Measurements from ENCODE around the gene RBM23.

RBM23 gene

DNA sequence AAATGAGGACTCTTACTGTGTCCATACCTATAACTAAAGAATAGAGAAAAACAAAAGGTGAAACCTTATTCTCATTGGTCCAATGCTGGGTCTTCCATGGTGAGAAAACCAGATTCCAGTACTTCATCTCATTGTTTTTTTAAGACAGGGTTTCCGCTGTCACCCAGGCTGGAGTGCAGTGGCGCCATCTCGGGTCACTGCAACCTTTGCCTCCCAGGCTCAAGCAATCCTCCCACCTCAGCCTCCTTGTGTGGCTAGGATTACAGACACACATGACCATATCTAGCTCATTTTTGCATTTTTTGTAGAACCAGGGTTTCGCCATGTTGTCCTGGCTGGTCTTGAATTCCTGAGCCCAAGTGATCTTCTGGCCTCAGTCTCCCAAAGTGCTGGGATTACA lies 13.3 kb downstream of the RBM23 start:
- no CpG with 5 or more reads among the region's 4 CpGs for WGBS, 2 donors (ENCODE audit: extremely low coverage in 2 of 2, insufficient read length in 2 of 2, insufficient replicate concordance in 1 of 2)
- H3K36me3 ChIP-seq (replicated peaks in 1 of 2; ENCODE audit: control insufficient read depth in 2 of 2, insufficient read depth in 2 of 2, low read length in 2 of 2), result peaks cover 50 to 98% of the 10 kb centered on the region in 2 donors

GRCh38 chr14:22903742-22904087 lies 15.2 kb downstream of the RBM23 start:
- Histone ChIP-seq H2BK120ac (ENCODE audit: low read depth, low read length) (no peak overlapping the region), H3K4me3 (ENCODE audit: low read length in 2 of 2) (no peak overlapping the region), H3K18ac (ENCODE audit: low read length) (no peak overlapping the region), H3K79me1 (ENCODE audit: low read depth, low read length) (no peaks in the 10 kb centered on the region), H3K4me2 (ENCODE audit: insufficient read depth, low read length, poor library complexity, severe bottlenecking) (no peak overlapping the region), H3K27me3 (ENCODE audit: control insufficient read depth in 3 of 3, insufficient read depth in 3 of 3, low read depth in 1 of 3, low read length in 3 of 3) (no peaks in the 10 kb centered on the region), H2BK15ac (ENCODE audit: low read length) (no peak overlapping the region), H3K23ac (ENCODE audit: low read depth, low read length, poor library complexity) (no peak overlapping the region), H2AFZ (ENCODE audit: low read length) (no peak overlapping the region), H4K91ac (ENCODE audit: low read depth, low read length, poor library complexity) (no peak overlapping the region), H2AK5ac (ENCODE audit: low read depth, low read length) (no peak overlapping the region), H2BK12ac (ENCODE audit: low read length) (no peak overlapping the region), H3K36me3 (replicated peaks in 1 of 2; ENCODE audit: control insufficient read depth in 2 of 2, insufficient read depth in 2 of 2, low read length in 2 of 2) (peaks cover 48 to 98% of the 10 kb centered on the region in 2 donors), H3K9ac (ENCODE audit: low read depth, low read length, poor library complexity) (no peak overlapping the region), H4K8ac (ENCODE audit: low read depth, low read length) (no peak overlapping the region), H3K4me1 (ENCODE audit: control insufficient read depth in 2 of 2, insufficient read depth in 1 of 2, low read depth in 1 of 2, low read length in 2 of 2) (peaks cover 0 to 4% of the 10 kb centered on the region in 2 donors), H3K4ac (ENCODE audit: low read length) (no peak overlapping the region), H3K14ac (ENCODE audit: low read length) (no peak overlapping the region), H2BK5ac (ENCODE audit: low read length) (no peak overlapping the region), H3K9me3 (replicated peaks in 1 of 2; ENCODE audit: control insufficient read depth in 2 of 2, insufficient read depth in 1 of 2, low read depth in 1 of 2, low read length in 2 of 2) (no peaks in the 10 kb centered on the region), H3K27ac (replicated peaks; ENCODE audit: low read length) (no peak overlapping the region)
- no peak for DNase-seq (ENCODE audit: low spot score)
- no CpG with 5 or more reads among the region's 2 CpGs for WGBS, 2 donors (ENCODE audit: extremely low coverage in 2 of 2, insufficient read length in 2 of 2, insufficient replicate concordance in 1 of 2)

More for the DNA sequence above, 13.3 kb downstream of the RBM23 start:
- Histone ChIP-seq H2BK15ac (ENCODE audit: low read length) (no peak overlapping the region), H3K9ac (ENCODE audit: low read depth, low read length, poor library complexity) (no peak overlapping the region), H3K27me3 (ENCODE audit: control insufficient read depth in 3 of 3, insufficient read depth in 3 of 3, low read depth in 1 of 3, low read length in 3 of 3) (no peaks in the 10 kb centered on the region), H4K8ac (ENCODE audit: low read depth, low read length) (no peak overlapping the region), H2BK5ac (ENCODE audit: low read length) (no peak overlapping the region), H4K91ac (ENCODE audit: low read depth, low read length, poor library complexity) (no peak overlapping the region), H3K4me2 (ENCODE audit: insufficient read depth, low read length, poor library complexity, severe bottlenecking) (no peak overlapping the region), H3K18ac (ENCODE audit: low read length) (no peak overlapping the region), H2AK5ac (ENCODE audit: low read depth, low read length) (no peak overlapping the region), H3K4ac (ENCODE audit: low read length) (no peak overlapping the region), H3K14ac (ENCODE audit: low read length) (no peak overlapping the region), H2BK120ac (ENCODE audit: low read depth, low read length) (no peak overlapping the region), H2AFZ (ENCODE audit: low read length) (no peak overlapping the region), H3K4me3 (ENCODE audit: low read length in 2 of 2) (no peak overlapping the region), H3K9me3 (replicated peaks in 1 of 2; ENCODE audit: control insufficient read depth in 2 of 2, insufficient read depth in 1 of 2, low read depth in 1 of 2, low read length in 2 of 2) (no peaks in the 10 kb centered on the region), H3K4me1 (ENCODE audit: control insufficient read depth in 2 of 2, insufficient read depth in 1 of 2, low read depth in 1 of 2, low read length in 2 of 2) (no peaks in the 10 kb centered on the region), H2BK12ac (ENCODE audit: low read length) (no peak overlapping the region), H3K27ac (replicated peaks; ENCODE audit: low read length) (no peak overlapping the region), H3K23ac (ENCODE audit: low read depth, low read length, poor library complexity) (no peak overlapping the region), H3K79me1 (ENCODE audit: low read depth, low read length) (no peaks in the 10 kb centered on the region)
- DNase-seq (ENCODE audit: low spot score), result no peak

DNA sequence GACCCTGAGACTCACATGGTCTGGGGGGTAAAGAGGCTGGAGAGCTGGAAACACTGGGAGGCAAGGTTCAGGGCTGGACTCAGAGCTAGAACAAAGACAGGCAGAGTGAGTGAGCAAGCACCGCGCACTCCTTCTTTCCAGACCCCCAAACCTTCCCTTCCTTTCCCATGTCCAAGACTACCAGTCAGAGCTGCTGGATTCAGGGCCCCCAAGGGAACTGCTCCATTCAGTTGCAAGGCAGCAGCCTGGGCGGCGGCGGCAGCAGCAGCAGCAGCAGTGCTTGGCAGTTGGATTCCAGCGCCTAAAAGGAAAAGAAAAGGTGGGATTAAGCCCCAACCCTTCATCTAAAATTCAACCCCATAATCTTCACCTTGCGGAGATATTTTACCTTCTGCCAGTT lies 17.1 kb downstream of the RBM23 start:
- Histone ChIP-seq H3K4me1 (ENCODE audit: control insufficient read depth in 2 of 2, insufficient read depth in 1 of 2, low read depth in 1 of 2, low read length in 2 of 2) (peaks cover 0 to 4% of the 10 kb centered on the region in 2 donors), H4K8ac (ENCODE audit: low read depth, low read length) (no peak overlapping the region), H3K9ac (ENCODE audit: low read depth, low read length, poor library complexity) (no peak overlapping the region), H3K4ac (ENCODE audit: low read length) (no peak overlapping the region), H2BK5ac (ENCODE audit: low read length) (no peak overlapping the region), H3K27ac (replicated peaks; ENCODE audit: low read length) (no peak overlapping the region), H2BK15ac (ENCODE audit: low read length) (no peak overlapping the region), H3K9me3 (replicated peaks in 1 of 2; ENCODE audit: control insufficient read depth in 2 of 2, insufficient read depth in 1 of 2, low read depth in 1 of 2, low read length in 2 of 2) (no peaks in the 10 kb centered on the region), H3K18ac (ENCODE audit: low read length) (no peak overlapping the region), H2AFZ (ENCODE audit: low read length) (no peak overlapping the region), H3K36me3 (replicated peaks in 1 of 2; ENCODE audit: control insufficient read depth in 2 of 2, insufficient read depth in 2 of 2, low read length in 2 of 2) (peaks cover 45 to 89% of the 10 kb centered on the region in 2 donors), H2BK120ac (ENCODE audit: low read depth, low read length) (no peak overlapping the region), H3K4me2 (ENCODE audit: insufficient read depth, low read length, poor library complexity, severe bottlenecking) (no peak overlapping the region), H3K14ac (ENCODE audit: low read length) (no peak overlapping the region), H2AK5ac (ENCODE audit: low read depth, low read length) (no peak overlapping the region), H2BK12ac (ENCODE audit: low read length) (no peak overlapping the region), H3K27me3 (ENCODE audit: control insufficient read depth in 3 of 3, insufficient read depth in 3 of 3, low read depth in 1 of 3, low read length in 3 of 3) (no peaks in the 10 kb centered on the region), H3K79me1 (ENCODE audit: low read depth, low read length) (no peaks in the 10 kb centered on the region), H3K23ac (ENCODE audit: low read depth, low read length, poor library complexity) (no peak overlapping the region), H4K91ac (ENCODE audit: low read depth, low read length, poor library complexity) (no peak overlapping the region), H3K4me3 (ENCODE audit: low read length in 2 of 2) (no peak overlapping the region)
- DNase-seq (ENCODE audit: low spot score), result no peak
- WGBS, 2 donors (ENCODE audit: extremely low coverage in 2 of 2, insufficient read length in 2 of 2, insufficient replicate concordance in 1 of 2), result no CpG with 5 or more reads among the region's 7 CpGs

- Histone ChIP-seq H2BK15ac (ENCODE audit: low read length) (no peak overlapping the region), H4K91ac (ENCODE audit: low read depth, low read length, poor library complexity) (no peak overlapping the region), H3K4me3 (ENCODE audit: low read length in 2 of 2) (no peak overlapping the region), H3K4me1 (ENCODE audit: control insufficient read depth in 2 of 2, insufficient read depth in 1 of 2, low read depth in 1 of 2, low read length in 2 of 2) (peaks cover 0 to 4% of the 10 kb centered on the region in 2 donors), H3K14ac (ENCODE audit: low read length) (no peak overlapping the region), H3K27ac (replicated peaks; ENCODE audit: low read length) (no peak overlapping the region), H3K9ac (ENCODE audit: low read depth, low read length, poor library complexity) (no peak overlapping the region), H3K27me3 (ENCODE audit: control insufficient read depth in 3 of 3, insufficient read depth in 3 of 3, low read depth in 1 of 3, low read length in 3 of 3) (no peaks in the 10 kb centered on the region), H2AFZ (ENCODE audit: low read length) (no peak overlapping the region), H3K36me3 (replicated peaks in 1 of 2; ENCODE audit: control insufficient read depth in 2 of 2, insufficient read depth in 2 of 2, low read length in 2 of 2) (peaks cover 36 to 73% of the 10 kb centered on the region in 2 donors), H3K23ac (ENCODE audit: low read depth, low read length, poor library complexity) (no peak overlapping the region), H2BK12ac (ENCODE audit: low read length) (no peak overlapping the region), H3K4ac (ENCODE audit: low read length) (no peak overlapping the region), H3K79me1 (ENCODE audit: low read depth, low read length) (no peaks in the 10 kb centered on the region), H2AK5ac (ENCODE audit: low read depth, low read length) (no peak overlapping the region), H2BK5ac (ENCODE audit: low read length) (no peak overlapping the region), H3K4me2 (ENCODE audit: insufficient read depth, low read length, poor library complexity, severe bottlenecking) (no peak overlapping the region), H3K9me3 (replicated peaks in 1 of 2; ENCODE audit: control insufficient read depth in 2 of 2, insufficient read depth in 1 of 2, low read depth in 1 of 2, low read length in 2 of 2) (no peaks in the 10 kb centered on the region), H2BK120ac (ENCODE audit: low read depth, low read length) (no peak overlapping the region), H3K18ac (ENCODE audit: low read length) (no peak overlapping the region), H4K8ac (ENCODE audit: low read depth, low read length) (no peak overlapping the region)
- peak; percentile 64 for DNase-seq (ENCODE audit: low spot score)
- WGBS, 2 donors (ENCODE audit: extremely low coverage in 2 of 2, insufficient read length in 2 of 2, insufficient replicate concordance in 1 of 2), result no CpG with 5 or more reads among the region's 3 CpGs
Observed at GRCh38 chr14:22900081-22900799, 18.7 kb downstream of the RBM23 start.
